Transverse colon (tissue), 4 donors: ENCODE results near the gene C1QTNF5. TPM values are rescaled to one million over a fixed set of nuclear protein-coding genes. Genes with fewer than 3 reads are reported as not detected.

Experiments used
- DNase-seq: peaks from one replicate; pipeline ENCODE4 v3.0.0-alpha.2; 2019
- H3K27ac ChIP-seq, 4 donors: fragments of 200-600 bp; sonication (generic); 2 replicates each; pipeline ENCODE4 v1.5.1; 2016 to 2018; ENCODE audit warnings: inconsistent platforms in 4 of 4
- H3K27me3 ChIP-seq: fragments of 200-600 bp; sonication (generic); 2 replicates; pipeline ENCODE4 v1.5.1; 2017; ENCODE audit warnings: inconsistent platforms
- H3K36me3 ChIP-seq, 4 donors: fragments of 200-600 bp; sonication (generic); 2 replicates each; pipeline ENCODE4 v1.5.1; 2017 to 2019; ENCODE audit warnings: inconsistent platforms in 4 of 4
- H3K4me1 ChIP-seq, 4 donors: fragments of 200-600 bp; sonication (generic); 2 replicates each; pipeline ENCODE4 v1.5.1; 2017 to 2020; ENCODE audit warnings: inconsistent platforms in 4 of 4
- H3K4me3 ChIP-seq, 4 donors: fragments of 200-600 bp; sonication (generic); 1 replicate in 1 of 4; 2 replicates in 3 of 4; pipeline versions ENCODE4 v1.5.1 to v1.6.1; 2017 to 2019; ENCODE audit warnings: inconsistent platforms in 4 of 4
- H3K9me3 ChIP-seq, 2 donors: fragments of 200-600 bp; sonication (generic); 2 replicates each; pipeline ENCODE4 v1.5.1; 2017 to 2019; ENCODE audit warnings: inconsistent platforms in 2 of 2
- EP300 ChIP-seq: sonication (generic); formaldehyde crosslinking; IDR thresholded peaks from one replicate; pipeline ENCODE4 v1.6.1; 2017; ENCODE audit warnings: antibody characterized with exemption, low read depth
- POLR2A ChIP-seq: fragments of 450-650 bp; IDR thresholded peaks from one replicate; pipeline ENCODE4 v1.6.1; 2016; ENCODE audit warnings: antibody characterized with exemption, mild to moderate bottlenecking, moderate library complexity
- POLR2AphosphoS5 ChIP-seq, 3 donors: sonication (generic); formaldehyde crosslinking; IDR thresholded peaks; one replicate each; pipeline ENCODE4 v1.6.1; 2016; ENCODE audit warnings: antibody characterized with exemption in 3 of 3
- WGBS, 2 donors: methylation state at CpG; one replicate each; pipeline ENCODE4 v1.1.5; 2018; ENCODE audit warnings: low coverage in 1 of 2; 5-methylcytosine and 5-hydroxymethylcytosine counted together
- in situ Hi-C, 4 donors: fragments of 200-750 bp; cut with MboI; loops; one replicate each; pipeline versions ENCODE4 v1.15.0 to v1.15.1; 2017; ENCODE audit warnings: low sequenced_read_pairs in 3 of 4, low pct_ligation_motif_present in 1 of 4, low pct_unique_long_range_greater_than_20kb in 1 of 4
- intact Hi-C: fragments of 100-400 bp; cut with DNase I; formaldehyde crosslinking; loops from one replicate; pipeline ENCODE4 v1.15.1; 2023; ENCODE audit warnings: low total_unique reads
- total RNA-seq, 4 donors: library from RNA; depleted of rRNA; stranded (reverse); fragments of >200 nt; gene quantifications; one replicate each; pipeline ENCODE4 v1.1.0, GENCODE V29; 2016
- TF ChIP-seq, protein P1 (sequence below), 5 experiments: fragments of 200-600 bp in 3 of 5; fragments of 450-650 bp in 2 of 5; sonication (generic) in 3 of 5; IDR thresholded peaks; 1 replicate in 2 of 5; 2 replicates in 3 of 5; pipeline ENCODE4 v1.5.1; 2016 to 2017; ENCODE audit warnings: antibody characterized with exemption in 5 of 5, inconsistent platforms in 3 of 5, mild to moderate bottlenecking in 2 of 5, moderate library complexity in 1 of 5

C1QTNF5 gene
- total RNA-seq, 4 donors from 2014 or later = 7.6 to 20.5 (median 11.4) TPM

DNA sequence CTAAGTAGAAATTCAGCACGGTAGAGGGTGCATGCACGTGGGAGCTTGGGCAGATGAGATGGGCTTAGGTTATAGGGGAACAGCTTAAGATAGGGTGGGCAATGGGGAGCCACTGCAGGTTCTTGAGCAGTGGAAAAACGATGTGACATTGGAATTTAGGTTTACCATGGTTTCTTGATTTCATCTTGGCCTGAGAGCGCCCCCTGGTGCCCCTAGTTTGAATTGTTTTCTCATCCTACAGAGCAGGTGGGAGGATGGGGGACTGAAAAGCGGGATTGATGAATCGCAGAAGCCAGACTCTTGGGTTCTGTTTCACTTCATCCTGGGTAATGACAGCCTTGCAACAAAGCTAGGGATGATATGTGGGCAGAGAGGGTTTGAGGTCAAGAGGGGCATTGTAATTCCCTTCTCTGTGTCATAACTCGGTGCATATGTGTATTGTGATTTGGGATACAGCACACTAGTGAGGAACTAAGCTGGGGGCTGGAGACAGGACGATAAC, 17.1 kb downstream of the C1QTNF5 start:
- H3K27me3 ChIP-seq = peaks cover 25% of the 10 kb centered on the region
- intact Hi-C loops = loop anchor here (5.0 kb wide), 1 partner anchor 116 kb away; the partner anchor contains the start of gene CBL
- H3K27ac ChIP-seq = peak overlapping the region in 2 of 4 donors; percentile 88 to 97
- WGBS, 2 donors = 14 to 23% methylated on average over 5 to 8 of the region's 8 CpGs
- in situ Hi-C loops = no loop called here
- H3K9me3 ChIP-seq = no peaks in the 10 kb centered on the region
- TF ChIP-seq EP300 = peak; percentile 64
- no peak for TF ChIP-seq POLR2A
- TF ChIP-seq, protein P1, sequence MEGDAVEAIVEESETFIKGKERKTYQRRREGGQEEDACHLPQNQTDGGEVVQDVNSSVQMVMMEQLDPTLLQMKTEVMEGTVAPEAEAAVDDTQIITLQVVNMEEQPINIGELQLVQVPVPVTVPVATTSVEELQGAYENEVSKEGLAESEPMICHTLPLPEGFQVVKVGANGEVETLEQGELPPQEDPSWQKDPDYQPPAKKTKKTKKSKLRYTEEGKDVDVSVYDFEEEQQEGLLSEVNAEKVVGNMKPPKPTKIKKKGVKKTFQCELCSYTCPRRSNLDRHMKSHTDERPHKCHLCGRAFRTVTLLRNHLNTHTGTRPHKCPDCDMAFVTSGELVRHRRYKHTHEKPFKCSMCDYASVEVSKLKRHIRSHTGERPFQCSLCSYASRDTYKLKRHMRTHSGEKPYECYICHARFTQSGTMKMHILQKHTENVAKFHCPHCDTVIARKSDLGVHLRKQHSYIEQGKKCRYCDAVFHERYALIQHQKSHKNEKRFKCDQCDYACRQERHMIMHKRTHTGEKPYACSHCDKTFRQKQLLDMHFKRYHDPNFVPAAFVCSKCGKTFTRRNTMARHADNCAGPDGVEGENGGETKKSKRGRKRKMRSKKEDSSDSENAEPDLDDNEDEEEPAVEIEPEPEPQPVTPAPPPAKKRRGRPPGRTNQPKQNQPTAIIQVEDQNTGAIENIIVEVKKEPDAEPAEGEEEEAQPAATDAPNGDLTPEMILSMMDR (IDR thresholded peaks at IDR 0.05) = peak; percentile 78 to 85 (median 84)
- TF ChIP-seq POLR2AphosphoS5 (IDR thresholded peaks at IDR 0.05) = peak; percentile 76 to 92 (median 85)
- no peak overlapping the region for H3K4me3 ChIP-seq
- H3K36me3 ChIP-seq = no peaks in the 10 kb centered on the region
- DNase-seq = peak; percentile 84
- peaks cover 14 to 36% (median 31%) of the 10 kb centered on the region in 4 donors for H3K4me1 ChIP-seq

GRCh38 chr11:119322921-119323531, 17.7 kb downstream of the C1QTNF5 start:
- Histone ChIP-seq H3K4me1 (peaks cover 18 to 41% (median 34%) of the 10 kb centered on the region in 4 donors), H3K36me3 (no peaks in the 10 kb centered on the region), H3K4me3 (no peak overlapping the region), H3K9me3 (no peaks in the 10 kb centered on the region), H3K27ac (peak overlapping the region; percentile 82 to 97 (median 87)), H3K27me3 (peaks cover 30% of the 10 kb centered on the region)
- TF ChIP-seq POLR2AphosphoS5 (IDR thresholded peaks at IDR 0.05) (no peak), POLR2A (no peak), EP300 (no peak)
- TF ChIP-seq, protein P1 (IDR thresholded peaks at IDR 0.05) = no peak
- no peak for DNase-seq
- intact Hi-C loops = loop anchor here (5.0 kb wide), 1 partner anchor 116 kb away; the partner anchor contains the start of gene CBL
- WGBS, 2 donors = 84 to 100% methylated on average over 1 to 20 of the region's 20 CpGs
- in situ Hi-C loops = no loop called here

DNA sequence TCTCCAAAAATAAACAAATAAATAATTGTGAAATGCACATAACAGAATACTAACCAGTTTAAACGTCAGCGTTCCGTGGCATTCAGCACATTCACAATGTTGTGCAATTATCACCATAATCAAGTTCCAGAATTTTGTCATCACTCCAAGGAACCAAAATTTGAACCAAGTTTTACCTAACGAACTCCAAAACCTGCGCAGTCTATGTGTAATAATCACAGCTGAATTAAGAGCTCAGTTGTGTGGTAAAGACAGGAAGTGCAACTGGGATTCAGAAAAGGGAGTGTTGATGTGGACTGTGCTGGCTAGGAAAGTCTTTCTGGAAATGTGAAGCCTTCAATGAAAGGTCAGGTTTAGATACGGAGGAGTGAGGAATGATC, 18.3 kb downstream of the C1QTNF5 start:
- no peaks in the 10 kb centered on the region for H3K36me3 ChIP-seq
- H3K4me3 ChIP-seq = no peak overlapping the region
- 61 to 76% methylated on average over 6 of the region's 6 CpGs for WGBS, 2 donors
- peaks cover 36% of the 10 kb centered on the region for H3K27me3 ChIP-seq
- peaks cover 25 to 48% (median 41%) of the 10 kb centered on the region in 4 donors for H3K4me1 ChIP-seq
- intact Hi-C loops = loop anchor here (5.0 kb wide), 1 partner anchor 115 kb away; the partner anchor contains the start of gene CBL
- no peak for TF ChIP-seq POLR2AphosphoS5 (IDR thresholded peaks at IDR 0.05)
- TF ChIP-seq EP300 = no peak
- no peak for TF ChIP-seq POLR2A
- TF ChIP-seq, protein P1 (IDR thresholded peaks at IDR 0.05) = no peak
- in situ Hi-C loops = no loop called here
- peak overlapping the region; percentile 82 to 97 (median 87) for H3K27ac ChIP-seq
- H3K9me3 ChIP-seq = no peaks in the 10 kb centered on the region
- no peak for DNase-seq

DNA sequence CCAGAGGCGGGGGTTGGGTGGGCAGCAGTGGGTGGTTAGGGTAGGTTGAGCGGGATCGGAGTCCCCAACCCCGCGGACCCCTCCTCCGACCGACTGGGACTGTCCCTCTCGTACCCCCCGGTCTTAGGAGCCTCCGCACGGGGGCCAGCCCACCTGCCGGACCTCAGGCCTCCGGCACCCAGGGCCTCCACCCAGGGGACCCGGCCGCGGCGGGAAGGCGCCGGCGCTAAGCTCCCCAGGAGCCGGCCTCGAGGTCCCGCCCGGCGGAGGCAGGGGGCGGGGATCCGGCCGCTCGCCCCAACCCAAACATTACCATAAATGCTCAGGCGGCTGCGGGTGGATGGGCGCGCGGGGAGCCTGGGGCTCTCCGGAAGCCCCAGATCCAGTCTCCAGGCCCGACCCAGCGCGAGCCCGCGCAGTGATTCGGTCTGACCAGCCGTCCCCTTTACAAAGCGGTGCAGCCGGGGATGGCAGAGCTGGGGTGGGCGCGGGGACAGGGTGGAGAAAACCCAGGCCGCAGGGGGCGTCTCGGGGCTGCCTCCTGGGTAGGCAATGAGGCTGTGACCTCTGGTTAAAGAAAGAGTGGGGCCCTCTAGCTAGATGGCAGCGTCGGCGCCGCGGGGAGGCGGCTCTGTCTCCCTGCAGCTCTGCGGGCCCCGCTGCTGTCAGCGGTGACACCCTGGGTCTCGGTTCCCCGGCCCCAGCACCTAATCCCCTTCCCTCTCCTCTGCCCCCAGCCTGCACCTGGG, 19.7 kb downstream of the C1QTNF5 start:
- H3K27ac ChIP-seq = peak overlapping the region; percentile 82 to 97 (median 87)
- H3K4me1 ChIP-seq = peaks cover 26 to 59% (median 52%) of the 10 kb centered on the region in 4 donors
- in situ Hi-C loops = no loop called here
- intact Hi-C loops = loop anchor here (5.0 kb wide), 1 partner anchor 114 kb away; the partner anchor contains the start of gene CBL
- no peaks in the 10 kb centered on the region for H3K9me3 ChIP-seq
- DNase-seq = peak; percentile 72
- H3K36me3 ChIP-seq = no peaks in the 10 kb centered on the region
- peak overlapping the region; percentile 18 to 60 (median 34) for H3K4me3 ChIP-seq
- H3K27me3 ChIP-seq = peaks cover 48% of the 10 kb centered on the region
- WGBS, 2 donors = 3% methylated on average over 51 of the region's 60 CpGs; no CpG with 5 or more reads in 1 of the 2 donors
- TF ChIP-seq EP300 = no peak
- peak; percentile 55 to 79 (median 67) for TF ChIP-seq POLR2AphosphoS5 (IDR thresholded peaks at IDR 0.05)
- peak; percentile 75 for TF ChIP-seq POLR2A
